Measurements from ENCODE around the gene CNTNAP4. TPM values are rescaled to one million over a fixed set of nuclear protein-coding genes. Genes with fewer than 3 reads are reported as not detected.

The CNTNAP4 gene
- polyA plus RNA-seq, 2 of the 4 experiments (the other 2 are of a cell fraction): not detected

DNA sequence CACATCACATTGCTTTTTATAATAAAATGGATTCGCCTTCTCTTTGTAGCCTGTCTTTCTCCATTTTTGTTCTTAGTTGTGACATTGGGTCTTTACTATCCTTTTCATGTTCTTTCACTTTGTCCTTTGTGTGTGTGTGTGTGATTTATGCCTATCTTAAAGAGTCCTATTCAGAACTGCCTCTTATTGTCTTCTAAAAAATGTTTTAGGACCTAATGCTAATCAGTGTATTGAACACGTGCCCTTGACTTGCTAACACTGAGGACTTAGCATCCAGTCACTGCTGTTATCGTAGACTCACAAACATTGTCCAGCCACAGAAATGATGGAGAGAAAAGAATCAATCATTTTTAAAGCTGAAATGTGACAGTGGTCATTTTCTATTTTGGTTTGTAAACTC, 251.9 kb downstream of the CNTNAP4 start:
- Histone ChIP-seq H3K4me1 (no peaks in the 10 kb centered on the region), H3K4me2 (no peak overlapping the region), H3K27ac (no peak overlapping the region), H3K4me3 (no peak overlapping the region), H3K9me3 (no peaks in the 10 kb centered on the region)
- no peak for FAIRE-seq
- POLR2A ChIA-PET: no interaction called here
- 27% methylated on average over 3 of the region's 3 CpGs for WGBS (ENCODE audit: missing lambda C conversion rate)
- no peak for DNase-seq (ENCODE audit: low read depth in 1 of 2, low spot score in 1 of 2)
- no peak for ATAC-seq
- TF ChIP-seq, protein P1, sequence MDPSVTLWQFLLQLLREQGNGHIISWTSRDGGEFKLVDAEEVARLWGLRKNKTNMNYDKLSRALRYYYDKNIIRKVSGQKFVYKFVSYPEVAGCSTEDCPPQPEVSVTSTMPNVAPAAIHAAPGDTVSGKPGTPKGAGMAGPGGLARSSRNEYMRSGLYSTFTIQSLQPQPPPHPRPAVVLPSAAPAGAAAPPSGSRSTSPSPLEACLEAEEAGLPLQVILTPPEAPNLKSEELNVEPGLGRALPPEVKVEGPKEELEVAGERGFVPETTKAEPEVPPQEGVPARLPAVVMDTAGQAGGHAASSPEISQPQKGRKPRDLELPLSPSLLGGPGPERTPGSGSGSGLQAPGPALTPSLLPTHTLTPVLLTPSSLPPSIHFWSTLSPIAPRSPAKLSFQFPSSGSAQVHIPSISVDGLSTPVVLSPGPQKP (IDR thresholded peaks at IDR 0.05; ENCODE audit: low read depth, low read length): no peak
- no peak for TF ChIP-seq NR3C1 (IDR thresholded peaks at IDR 0.05)
- TF ChIP-seq, protein P2, sequence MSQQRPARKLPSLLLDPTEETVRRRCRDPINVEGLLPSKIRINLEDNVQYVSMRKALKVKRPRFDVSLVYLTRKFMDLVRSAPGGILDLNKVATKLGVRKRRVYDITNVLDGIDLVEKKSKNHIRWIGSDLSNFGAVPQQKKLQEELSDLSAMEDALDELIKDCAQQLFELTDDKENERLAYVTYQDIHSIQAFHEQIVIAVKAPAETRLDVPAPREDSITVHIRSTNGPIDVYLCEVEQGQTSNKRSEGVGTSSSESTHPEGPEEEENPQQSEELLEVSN (IDR thresholded peaks at IDR 0.05; ENCODE audit: borderline replicate concordance, low read depth): no peak
- TF ChIP-seq NFE2L2 (conservative IDR thresholded peaks at IDR 0.05; ENCODE audit: low read length): no peak
- TF ChIP-seq, protein P3, sequence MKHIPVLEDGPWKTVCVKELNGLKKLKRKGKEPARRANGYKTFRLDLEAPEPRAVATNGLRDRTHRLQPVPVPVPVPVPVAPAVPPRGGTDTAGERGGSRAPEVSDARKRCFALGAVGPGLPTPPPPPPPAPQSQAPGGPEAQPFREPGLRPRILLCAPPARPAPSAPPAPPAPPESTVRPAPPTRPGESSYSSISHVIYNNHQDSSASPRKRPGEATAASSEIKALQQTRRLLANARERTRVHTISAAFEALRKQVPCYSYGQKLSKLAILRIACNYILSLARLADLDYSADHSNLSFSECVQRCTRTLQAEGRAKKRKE (CRISPR knock-in tag; IDR thresholded peaks at IDR 0.05; ENCODE audit: low read depth): no peak
- no peak for TF ChIP-seq MAZ (IDR thresholded peaks at IDR 0.05; ENCODE audit: borderline replicate concordance, low read depth, low read length)
- CTCF ChIA-PET: no interaction called here

DNA sequence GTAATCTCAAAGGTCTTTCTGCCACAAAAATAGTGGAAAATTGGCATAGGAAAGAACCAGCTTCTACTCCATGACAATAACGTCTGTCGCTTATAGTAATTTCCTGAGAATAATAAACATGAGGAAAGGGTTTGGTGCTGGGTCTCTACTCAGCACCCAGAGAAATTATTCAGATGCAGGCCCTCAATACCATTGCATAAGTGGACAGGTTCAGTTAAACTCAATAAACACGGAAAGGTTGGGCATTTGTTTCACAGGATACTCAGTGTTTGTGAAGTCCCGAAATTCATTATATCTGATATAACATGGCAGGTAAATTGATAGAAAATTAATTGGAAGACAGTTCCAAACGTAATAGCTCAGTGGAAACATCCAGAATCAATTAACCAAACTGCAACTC, 254.0 kb downstream of the CNTNAP4 start:
- POLR2A ChIA-PET: no interaction called here
- no peak for FAIRE-seq

DNA sequence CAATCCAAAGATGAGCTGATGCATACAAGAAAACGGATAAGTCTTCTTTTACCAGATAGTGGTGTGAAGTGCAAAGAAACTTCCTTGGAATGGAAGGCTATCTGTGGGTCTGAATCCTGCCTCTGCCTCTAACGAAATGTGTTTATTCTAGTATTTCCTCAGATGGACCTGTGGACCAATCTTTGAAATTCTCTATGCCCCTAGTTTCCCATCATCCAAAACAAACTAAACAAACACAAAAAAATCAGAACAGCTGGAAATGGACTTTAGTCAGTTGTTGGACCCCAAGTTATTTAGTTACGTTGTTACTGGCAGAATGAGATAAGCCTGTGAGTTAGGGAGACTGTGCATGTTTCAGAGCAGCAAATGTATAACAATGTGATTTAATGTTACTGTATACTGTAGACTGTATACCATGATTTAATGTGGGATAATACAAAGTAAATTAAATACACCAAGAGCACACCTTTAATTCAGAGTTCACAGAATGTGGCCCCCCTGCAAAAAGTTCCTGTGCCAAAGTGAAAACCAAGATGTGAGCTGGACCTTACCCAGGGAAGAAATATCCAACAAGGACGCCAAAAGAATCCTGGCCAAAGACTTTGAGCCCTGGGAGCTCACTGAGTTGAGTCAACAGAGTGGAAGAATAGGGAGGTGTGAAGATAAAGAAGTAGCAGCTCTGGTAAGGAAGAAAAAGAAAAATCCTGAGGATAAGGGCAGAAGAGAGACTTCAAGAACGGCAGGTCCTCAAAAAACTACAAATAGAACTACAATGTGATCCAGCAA, 255.2 kb downstream of the CNTNAP4 start:
- Histone ChIP-seq H3K4me3 (no peak overlapping the region), H3K4me1 (no peaks in the 10 kb centered on the region), H3K4me2 (no peak overlapping the region), H3K9me3 (no peaks in the 10 kb centered on the region), H3K27ac (no peak overlapping the region)
- FAIRE-seq (no peak), DNase-seq (ENCODE audit: low read depth in 1 of 2, low spot score in 1 of 2) (no peak), ATAC-seq (no peak)
- WGBS (ENCODE audit: missing lambda C conversion rate): under 1% methylated on average over 5 of the region's 5 CpGs
- POLR2A ChIA-PET: no interaction called here
- CTCF ChIA-PET: no interaction called here
- no peak for TF ChIP-seq CHD4 (IDR thresholded peaks at IDR 0.05; ENCODE audit: borderline replicate concordance)
- TF ChIP-seq TFCP2L1 (CRISPR knock-in tag; IDR thresholded peaks at IDR 0.05): no peak
- TF ChIP-seq, protein P4, sequence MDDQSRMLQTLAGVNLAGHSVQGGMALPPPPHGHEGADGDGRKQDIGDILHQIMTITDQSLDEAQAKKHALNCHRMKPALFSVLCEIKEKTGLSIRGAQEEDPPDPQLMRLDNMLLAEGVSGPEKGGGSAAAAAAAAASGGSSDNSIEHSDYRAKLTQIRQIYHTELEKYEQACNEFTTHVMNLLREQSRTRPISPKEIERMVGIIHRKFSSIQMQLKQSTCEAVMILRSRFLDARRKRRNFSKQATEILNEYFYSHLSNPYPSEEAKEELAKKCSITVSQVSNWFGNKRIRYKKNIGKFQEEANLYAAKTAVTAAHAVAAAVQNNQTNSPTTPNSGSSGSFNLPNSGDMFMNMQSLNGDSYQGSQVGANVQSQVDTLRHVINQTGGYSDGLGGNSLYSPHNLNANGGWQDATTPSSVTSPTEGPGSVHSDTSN (IDR thresholded peaks at IDR 0.05): no peak
- no peak for TF ChIP-seq ZFP36 (IDR thresholded peaks at IDR 0.05; ENCODE audit: borderline replicate concordance, partially characterized antibody)
- no peak for TF ChIP-seq FOSL2 (IDR thresholded peaks at IDR 0.05)
- no peak for TF ChIP-seq FOSL2 (CRISPR knock-in tag; IDR thresholded peaks at IDR 0.05)
- no peak for TF ChIP-seq ESRRA (IDR thresholded peaks at IDR 0.05; ENCODE audit: borderline replicate concordance, low read length)
- no peak for TF ChIP-seq SMC3 (IDR thresholded peaks at IDR 0.05)
- TF ChIP-seq NFE2L2 (conservative IDR thresholded peaks at IDR 0.05; ENCODE audit: low read length): no peak
- TF ChIP-seq CBX2 (IDR thresholded peaks at IDR 0.05; ENCODE audit: borderline replicate concordance, low read depth): no peak
- no peak for TF ChIP-seq HOXB13 (CRISPR knock-in tag; IDR thresholded peaks at IDR 0.05; ENCODE audit: low read depth)
- TF ChIP-seq RNF2 (IDR thresholded peaks at IDR 0.05; ENCODE audit: borderline replicate concordance, low read depth): no peak
- TF ChIP-seq JUNB (IDR thresholded peaks at IDR 0.05): no peak
- no peak for TF ChIP-seq HEYL (CRISPR knock-in tag; IDR thresholded peaks at IDR 0.05)
- TF ChIP-seq MAFK (IDR thresholded peaks at IDR 0.05; ENCODE audit: partially characterized antibody): no peak
- TF ChIP-seq HDAC2 (IDR thresholded peaks at IDR 0.05): no peak

More for the DNA sequence above, 254.0 kb downstream of the CNTNAP4 start:
- DNase-seq (ENCODE audit: low read depth in 1 of 2, low spot score in 1 of 2) (no peak), ATAC-seq (no peak)
- Histone ChIP-seq H3K4me1 (no peaks in the 10 kb centered on the region), H3K27ac (no peak overlapping the region), H3K4me3 (no peak overlapping the region), H3K4me2 (no peak overlapping the region), H3K9me3 (no peaks in the 10 kb centered on the region)
- WGBS (ENCODE audit: missing lambda C conversion rate): 36% methylated on average over 5 of the region's 5 CpGs
- TF ChIP-seq POLR2AphosphoS2 (conservative IDR thresholded peaks at IDR 0.05; ENCODE audit: low read length): no peak
- TF ChIP-seq, protein P4 (IDR thresholded peaks at IDR 0.05): no peak
- TF ChIP-seq TP53 (CRISPR knock-in tag; IDR thresholded peaks at IDR 0.05): no peak
- TF ChIP-seq, protein P2 (IDR thresholded peaks at IDR 0.05; ENCODE audit: borderline replicate concordance, low read depth): no peak
- TF ChIP-seq CHD4 (IDR thresholded peaks at IDR 0.05; ENCODE audit: borderline replicate concordance): no peak
- no peak for TF ChIP-seq FOSB (CRISPR knock-in tag; IDR thresholded peaks at IDR 0.05)
- TF ChIP-seq RFX5 (IDR thresholded peaks at IDR 0.05): no peak
- CTCF ChIA-PET: no interaction called here

Measured in A549 (cell line).